ENCODE measurements around the gene ARMCX4.
"Not testable (repeated sequence)": the region's sequence is repeated elsewhere in the genome, so short reads cannot be mapped to it uniquely, and the experiment has no call there.

Gene ARMCX4

GRCh38 chrX:101485212-101485949 is at the start of gene ARMCX4:
Gene ARMCX4, plus strand, starts transcription at chrX:101485456. Its CDS starts 3,134 bp downstream, at chrX:101488590.
- peak; percentile 80 for DNase-seq

DNA sequence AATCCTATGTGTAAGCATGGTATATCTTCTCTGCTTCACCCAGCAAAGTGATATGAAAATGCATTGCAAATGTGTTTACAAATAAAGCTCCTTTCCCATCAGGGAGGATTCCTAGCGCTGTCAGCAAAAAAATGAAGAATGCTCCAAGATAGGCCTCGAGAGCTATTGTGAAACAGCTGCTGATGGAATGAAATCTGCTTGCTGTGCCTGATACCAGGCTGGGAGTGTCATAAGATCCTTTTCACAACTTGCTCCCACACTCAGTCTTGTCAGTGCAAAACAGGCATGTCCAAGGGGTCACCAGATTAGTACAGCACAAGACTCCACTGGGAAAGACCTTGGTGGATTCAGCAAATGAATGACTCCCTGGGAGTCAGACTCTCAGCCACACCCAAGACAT is 43.2 kb upstream of the ARMCX4 start:
- DNase-seq = no peak

- no peak for DNase-seq
Observed at GRCh38 chrX:101449279-101449678, 36.0 kb upstream of the ARMCX4 start.

DNA sequence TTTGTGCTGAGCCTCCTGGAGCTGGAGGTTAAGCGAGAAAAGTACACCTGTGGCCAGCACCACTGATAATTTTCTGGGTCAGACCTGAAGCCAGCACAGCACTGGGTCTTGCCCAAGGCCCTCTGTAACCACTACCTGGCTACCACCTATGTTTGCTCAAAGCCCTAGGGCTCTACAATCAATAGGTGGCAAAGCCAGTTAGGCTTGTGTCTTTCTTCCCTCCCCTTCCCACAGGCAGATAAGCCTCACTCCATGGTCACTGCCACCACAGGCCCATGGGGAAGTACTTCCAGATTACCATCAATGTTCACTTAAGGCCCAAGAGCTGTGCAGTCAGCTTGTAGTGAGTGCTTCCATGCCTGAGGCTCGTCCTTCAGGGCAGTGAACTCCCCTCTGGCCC is 35.2 kb upstream of the ARMCX4 start:
- no peak for DNase-seq

DNA sequence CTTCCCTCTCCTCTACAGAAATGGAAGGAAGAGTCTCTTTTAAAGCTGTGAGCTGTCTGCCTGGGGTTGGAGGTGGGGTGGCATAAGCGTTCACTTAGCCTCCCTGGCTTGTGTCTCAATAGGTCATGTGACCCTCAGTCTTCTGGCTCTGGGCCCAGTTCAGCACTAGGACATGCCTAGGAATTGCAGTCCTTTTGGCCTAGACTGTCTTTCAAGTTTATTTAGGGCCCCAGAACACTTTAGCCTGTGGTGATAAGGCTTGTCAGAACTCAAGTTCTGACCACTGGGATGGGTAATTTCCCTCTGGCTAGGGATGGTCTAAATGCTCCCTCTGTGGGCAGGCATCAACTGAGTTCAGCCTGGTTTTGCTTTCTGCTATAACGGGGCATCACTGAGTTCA is 34.3 kb upstream of the ARMCX4 start:
- no peak for DNase-seq

- no peak for DNase-seq
Observed at GRCh38 chrX:101452056-101452455, 33.2 kb upstream of the ARMCX4 start.

DNA sequence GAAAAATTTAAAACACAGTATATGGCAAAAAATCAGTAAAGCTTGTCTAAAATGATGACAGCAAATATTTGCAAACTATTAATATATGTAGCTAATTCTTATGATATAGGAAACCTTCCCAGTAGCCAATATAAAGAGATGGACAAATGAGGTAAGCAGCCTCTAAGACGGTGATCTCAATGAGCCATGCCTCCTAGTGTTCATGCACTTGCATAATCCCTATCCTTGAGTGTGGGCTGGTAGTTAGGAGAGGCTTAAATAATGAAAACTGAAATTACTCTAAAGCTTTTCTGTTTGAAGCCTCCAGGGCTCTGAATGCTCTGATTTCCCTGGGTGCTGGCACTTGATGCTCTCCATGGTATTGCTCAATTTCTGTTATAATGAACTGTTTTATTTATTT is 24.6 kb upstream of the ARMCX4 start:
- DNase-seq = no peak

GRCh38 chrX:101462892-101463291 is 22.4 kb upstream of the ARMCX4 start:
- DNase-seq = peak; percentile 62

- no peak for DNase-seq
Observed at GRCh38 chrX:101478366-101478765, 6.9 kb upstream of the ARMCX4 start.

GRCh38 chrX:101482296-101482695 is 3.0 kb upstream of the ARMCX4 start:
- no peak for DNase-seq

- DNase-seq = no peak
Observed at GRCh38 chrX:101483705-101484104, 1.6 kb upstream of the ARMCX4 start.

DNA sequence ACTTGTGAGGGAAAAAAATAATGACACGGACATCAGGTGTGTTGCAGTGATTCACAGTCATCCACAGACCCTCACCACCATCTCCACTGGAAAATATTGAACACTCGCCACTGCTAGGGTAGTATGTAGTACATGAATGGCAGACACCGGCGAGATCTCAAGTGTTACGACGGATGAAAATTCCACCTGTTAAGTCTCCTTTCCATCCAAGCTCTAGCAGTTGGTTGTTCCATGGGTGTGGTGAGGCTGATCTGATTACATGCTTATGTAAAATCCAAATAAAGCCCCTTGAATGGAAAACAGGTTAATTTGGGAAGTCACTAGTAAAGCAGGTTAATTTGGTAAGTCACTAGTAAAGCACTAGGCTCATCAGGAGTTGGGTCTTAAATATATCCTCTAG is 1.1 kb upstream of the ARMCX4 start:
- DNase-seq = no peak

DNA sequence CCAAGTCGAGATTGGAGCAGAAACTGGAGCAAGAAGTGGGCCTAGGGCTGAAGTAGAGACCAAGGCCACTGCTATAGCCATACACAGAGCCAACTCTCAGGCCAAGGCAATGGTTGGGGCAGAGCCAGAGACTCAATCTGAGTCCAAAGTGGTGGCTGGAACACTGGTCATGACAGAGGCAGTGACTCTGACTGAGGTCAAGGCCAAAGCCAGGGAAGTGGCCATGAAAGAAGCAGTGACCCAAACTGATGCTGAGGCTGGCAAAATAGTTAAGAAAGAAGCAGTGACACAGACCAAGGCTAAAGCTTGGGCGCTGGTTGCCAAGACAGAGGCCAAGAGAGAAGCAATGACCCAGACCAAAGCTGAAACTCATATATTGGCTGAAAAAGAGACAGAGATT is 3.5 kb downstream of the ARMCX4 start:
- no peak for DNase-seq

DNA sequence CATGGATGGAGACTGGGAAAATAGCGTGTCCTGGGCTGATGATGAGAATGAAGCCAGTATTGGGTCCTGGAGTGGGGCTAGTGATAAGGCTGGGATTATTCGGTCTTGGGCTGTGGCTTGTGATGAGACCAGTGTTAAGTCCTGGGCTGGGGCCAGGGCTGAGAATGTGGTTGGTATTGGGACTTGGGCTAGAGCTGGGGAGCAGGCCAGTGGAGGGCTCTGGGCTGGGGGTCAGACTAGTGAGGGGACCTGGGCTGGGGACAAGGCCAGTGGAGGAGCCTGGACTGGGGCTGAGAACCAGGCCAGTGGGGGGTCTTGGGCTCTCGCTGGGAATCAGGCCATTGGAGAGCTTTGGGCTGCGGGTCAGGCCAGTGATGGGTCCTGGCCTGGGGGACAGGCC is 6.7 kb downstream of the ARMCX4 start:
- no peak for DNase-seq

DNA sequence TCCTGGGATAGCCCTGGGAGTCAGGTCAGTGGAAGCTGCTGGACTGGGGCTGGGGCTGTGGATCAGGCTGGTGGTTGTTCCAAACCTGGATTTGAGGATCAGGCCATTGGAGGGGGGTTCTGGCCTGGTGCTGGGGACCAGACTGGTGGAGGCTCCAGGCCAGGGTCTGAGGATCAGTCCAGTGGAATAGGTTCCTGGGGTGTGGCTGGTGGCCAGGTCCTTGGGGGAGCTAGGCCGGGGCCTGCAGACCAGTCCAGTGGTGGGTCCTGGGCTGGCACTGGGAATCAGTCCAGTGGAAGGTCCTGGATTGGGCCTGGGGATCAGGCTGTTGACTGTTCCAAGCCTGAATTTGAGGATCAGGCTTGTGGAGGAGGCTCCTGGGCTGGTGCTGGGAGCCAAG is 8.0 kb downstream of the ARMCX4 start:
- no peak for DNase-seq

DNA sequence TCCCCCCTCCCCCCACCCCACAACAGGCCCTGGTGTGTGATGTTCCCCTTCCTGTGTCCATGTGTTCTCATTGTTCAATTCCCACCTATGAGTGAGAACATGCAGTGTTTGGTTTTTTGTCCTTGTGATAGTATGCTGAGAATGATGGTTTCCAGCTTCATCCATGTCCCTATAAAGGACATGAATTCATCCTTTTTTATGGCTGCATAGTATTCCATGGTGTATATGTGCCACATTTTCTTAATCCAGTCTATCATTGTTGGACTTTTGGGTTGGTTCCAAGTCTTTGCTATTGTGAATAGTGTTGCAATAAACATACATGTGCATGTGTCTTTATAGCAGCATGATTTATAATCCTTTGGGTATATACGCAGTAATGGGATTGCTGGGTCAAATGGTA is 17.7 kb downstream of the ARMCX4 start:
- DNase-seq = not testable (repeated sequence)

- DNase-seq = no peak
Observed at GRCh38 chrX:101507372-101507771, 22.1 kb downstream of the ARMCX4 start.

GRCh38 chrX:101507986-101508385 is 22.7 kb downstream of the ARMCX4 start:
- no peak for DNase-seq

DNA sequence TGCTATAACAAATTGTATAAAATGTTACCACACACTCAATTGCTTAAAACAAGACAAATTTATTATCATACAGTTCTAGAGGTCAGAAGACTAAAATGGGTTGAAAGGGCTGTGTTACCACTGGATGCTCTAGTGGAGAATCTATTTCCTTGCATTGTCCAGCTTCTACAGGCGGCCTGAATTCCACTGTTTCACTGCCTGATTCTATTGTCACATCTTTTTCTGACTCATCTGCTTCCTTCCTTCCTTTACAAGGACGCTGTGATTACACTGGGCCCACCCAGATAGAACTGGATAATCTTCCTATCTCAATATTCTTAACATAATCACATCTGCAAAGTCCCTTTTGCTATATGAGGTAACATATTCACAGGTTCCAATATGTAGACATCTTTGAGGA is 45.7 kb downstream of the ARMCX4 start:
- DNase-seq = no peak

Data from NCI-H1105 treated with DMSO at 0.1 percent for 48 hours (cell line).